ENCODE measurements around the gene DHRS9.
A peak's percentile ranks its signal among the peaks of the same experiment; 100 is the strongest.
"Not testable (repeated sequence)": the region's sequence is repeated elsewhere in the genome, so short reads cannot be mapped to it uniquely, and the experiment has no call there.

The DHRS9 gene

GRCh38 chr2:169095621-169096105 lies 26.3 kb downstream of the DHRS9 start:
- no peak for DNase-seq

DNA sequence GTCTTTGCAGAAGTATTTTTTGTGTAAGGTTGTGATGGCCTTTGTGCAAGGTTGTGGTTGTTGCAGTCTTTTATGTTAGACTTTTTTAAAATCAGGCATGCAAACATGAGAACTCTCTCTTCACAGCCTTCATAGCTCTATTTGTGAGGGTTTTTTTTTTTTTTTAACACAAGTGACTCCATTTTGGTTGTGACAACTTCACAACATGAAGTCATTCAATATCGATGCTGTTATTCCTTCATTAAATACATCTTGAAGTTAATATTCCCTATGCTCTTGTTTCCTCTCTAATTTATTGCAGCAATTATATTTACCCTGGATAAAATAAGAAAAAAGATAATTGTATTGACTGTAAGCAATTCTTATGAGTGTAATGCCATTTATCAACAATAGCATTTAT lies 35.5 kb downstream of the DHRS9 start:
- DNase-seq = no peak

DNA sequence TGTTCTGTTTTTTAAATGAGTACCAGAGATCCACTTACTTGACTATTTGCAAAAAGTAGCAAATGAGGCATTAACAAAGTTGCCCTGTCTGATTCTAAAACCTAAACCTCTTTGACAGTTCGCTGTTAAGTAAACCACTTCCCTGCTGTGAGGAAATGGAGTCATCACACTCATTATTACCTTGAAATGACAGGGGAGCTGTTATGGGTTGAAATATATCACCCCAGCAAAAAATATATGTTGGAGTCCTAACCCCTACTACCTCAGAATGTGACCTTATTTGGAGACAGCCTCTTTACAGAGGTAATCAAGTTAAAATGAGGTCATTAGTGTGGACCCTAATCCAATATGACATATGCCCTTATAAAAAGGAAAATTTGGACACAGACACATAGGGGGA lies 36.1 kb downstream of the DHRS9 start:
- DNase-seq = no peak

GRCh38 chr2:169106134-169106533 lies 36.8 kb downstream of the DHRS9 start:
- no peak for DNase-seq

DNA sequence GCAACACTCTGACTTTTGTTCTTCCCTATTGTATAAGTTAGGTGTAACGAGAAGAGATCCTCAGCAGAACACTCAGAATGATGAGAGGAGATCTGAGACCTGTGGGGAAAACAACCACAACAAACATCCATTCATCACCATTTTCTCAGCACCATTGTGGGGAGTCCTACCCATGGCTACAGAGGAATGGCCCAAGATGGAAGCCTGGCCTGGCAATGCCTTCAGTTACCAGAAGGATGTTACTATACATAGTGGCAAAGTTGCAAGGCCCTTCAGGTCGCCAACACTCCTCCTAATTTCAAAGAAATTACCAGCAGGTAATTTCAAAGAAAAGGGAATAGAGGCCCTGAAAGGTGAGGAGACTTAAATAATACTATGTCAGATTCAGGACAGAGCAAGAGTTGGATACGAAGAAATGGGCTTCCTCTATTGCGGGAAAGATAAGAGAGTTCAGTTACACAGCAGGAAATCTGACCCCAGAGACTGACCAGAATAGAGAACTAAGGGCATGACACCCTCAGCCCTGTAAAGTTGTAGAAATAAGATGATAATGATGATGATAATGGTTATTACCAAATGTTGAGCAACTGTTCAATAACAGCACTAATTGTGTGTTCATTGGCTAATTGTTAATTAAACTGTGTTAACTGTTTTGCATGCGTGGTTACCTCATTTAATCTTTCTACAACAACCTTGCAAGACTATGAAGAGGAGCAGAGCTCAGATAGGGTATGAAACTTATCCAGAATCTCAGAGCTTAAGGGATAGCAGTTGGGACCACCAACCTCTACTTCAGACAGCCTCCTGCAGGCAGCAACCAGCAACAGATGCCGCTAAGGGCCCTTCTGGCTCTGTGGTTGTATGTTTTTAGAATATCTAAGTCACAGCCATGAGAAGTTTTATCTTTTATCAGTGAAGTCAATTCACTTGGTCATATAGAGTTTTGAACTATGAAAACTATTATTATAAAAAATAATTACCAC lies 37.5 kb downstream of the DHRS9 start:
- no peak for DNase-seq

GRCh38 chr2:169107645-169108044 lies 38.3 kb downstream of the DHRS9 start:
- no peak for DNase-seq

DNA sequence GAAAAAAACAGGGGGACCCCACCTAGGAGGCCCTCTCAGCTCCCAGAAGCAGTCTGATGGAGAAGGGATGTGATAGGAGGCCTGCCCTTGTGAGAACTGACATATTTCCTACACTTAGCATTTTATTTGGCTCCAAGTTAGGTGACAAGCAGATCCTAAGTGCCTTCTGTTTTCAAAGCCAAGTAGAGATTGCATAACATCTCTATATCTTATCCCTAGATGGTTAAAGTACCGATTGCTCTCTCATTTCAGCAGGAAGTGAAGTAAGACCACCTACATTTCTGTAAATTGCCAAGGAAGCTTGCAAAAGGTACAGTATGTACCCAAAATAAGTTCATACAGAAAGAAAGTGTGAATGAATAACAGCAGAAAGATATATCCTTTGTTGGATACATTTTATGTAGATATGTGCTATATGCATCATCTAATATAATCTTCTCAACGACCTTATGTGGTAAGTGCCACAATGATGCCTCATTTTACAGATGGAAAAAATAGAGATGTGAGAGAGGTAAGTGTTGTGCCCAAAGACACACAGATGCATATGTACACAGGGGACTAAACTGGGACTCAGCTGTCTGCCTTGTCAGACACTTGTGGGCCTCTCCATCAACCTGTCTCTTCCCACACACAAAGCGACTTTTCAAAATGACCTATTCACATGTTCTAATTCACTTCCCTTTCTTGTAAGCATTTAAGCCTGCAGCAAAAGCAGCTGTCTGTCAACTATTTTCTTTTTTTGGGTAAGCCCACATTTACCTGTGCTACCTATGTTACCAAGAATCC lies 38.9 kb downstream of the DHRS9 start:
- no peak for DNase-seq

- peak; percentile 73 for DNase-seq
These were observed 40.4 kb downstream of the DHRS9 start for GRCh38 chr2:169109502-169110409.

DNA sequence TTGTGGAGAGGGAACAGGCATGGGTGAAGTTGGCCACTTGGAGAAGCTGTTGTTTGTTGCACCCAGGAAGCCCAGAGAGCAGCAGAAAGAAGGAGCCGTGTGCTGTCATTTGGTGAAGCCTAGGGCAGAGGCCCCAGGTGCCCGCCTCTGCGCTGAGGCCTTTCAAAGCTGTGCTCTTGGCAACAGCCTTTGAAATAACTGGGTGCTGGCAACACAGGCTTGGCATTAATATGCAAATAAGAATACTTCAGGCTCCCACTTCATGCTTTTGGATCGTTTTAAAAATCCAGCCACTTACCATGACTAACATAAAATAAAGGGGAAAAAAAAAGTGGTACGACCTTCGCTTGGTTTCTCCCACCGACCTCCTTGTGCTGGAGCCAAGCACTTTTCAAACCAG lies 41.1 kb downstream of the DHRS9 start:
- DNase-seq = no peak

DNA sequence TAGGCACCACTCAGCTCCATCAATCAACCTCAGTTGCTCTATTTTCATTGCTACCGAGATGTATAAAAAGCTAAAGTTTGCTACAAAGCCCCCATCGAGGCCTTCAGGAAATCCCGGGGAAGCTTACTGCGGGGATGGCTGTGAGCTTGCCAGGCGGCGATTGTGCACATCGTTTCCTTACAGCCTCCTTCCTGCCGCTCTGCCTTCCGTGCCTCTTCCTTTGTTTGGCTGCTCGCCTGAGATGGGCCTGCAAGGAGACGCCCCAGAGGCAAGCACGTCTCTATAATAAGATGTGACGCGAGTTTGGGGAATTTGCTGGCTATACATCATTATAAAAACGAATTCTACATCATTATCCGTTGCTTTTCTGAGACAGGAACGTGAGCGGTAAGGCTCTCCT lies 41.6 kb downstream of the DHRS9 start:
- no peak for DNase-seq

DNA sequence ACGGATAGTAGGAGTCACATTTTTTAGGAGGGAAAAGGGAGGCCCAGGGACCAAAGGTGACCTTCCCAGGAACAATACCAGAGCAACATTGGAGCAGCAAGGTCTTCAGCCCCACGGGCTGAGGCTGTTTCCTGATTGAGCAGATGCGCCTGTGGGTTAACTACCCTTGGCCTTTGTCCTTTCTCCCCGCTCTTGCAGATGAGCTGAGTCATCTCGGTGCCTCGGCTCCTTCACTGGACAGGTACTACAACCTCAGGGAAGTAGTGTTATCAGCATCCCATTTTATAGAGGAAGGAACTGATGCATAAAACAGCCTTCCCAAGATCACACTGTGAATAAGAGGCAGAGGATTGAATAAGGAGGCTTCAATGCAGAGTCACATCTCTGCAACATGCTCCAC lies 43.5 kb downstream of the DHRS9 start:
- no peak for DNase-seq

GRCh38 chr2:169114056-169114455 lies 44.7 kb downstream of the DHRS9 start:
- DNase-seq = no peak

DNA sequence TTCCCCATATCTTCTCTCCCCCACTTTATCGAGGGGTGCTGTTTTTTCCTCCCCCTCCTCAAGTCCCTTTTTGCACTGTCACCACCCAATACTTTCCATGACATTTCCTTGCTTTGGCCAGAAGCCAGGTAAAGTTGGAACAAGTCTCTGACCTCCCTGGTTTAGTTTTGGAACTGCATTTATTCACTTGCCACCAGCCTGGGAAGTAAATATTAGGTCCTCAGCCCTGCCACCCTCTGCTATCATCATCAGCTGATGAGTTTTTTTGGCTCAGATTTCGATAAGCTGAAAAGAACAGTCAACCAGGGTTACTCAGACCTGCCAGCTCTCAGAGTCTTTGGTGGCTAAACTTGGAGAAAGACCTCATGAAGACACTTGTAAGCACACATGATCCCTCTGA lies 47.0 kb downstream of the DHRS9 start:
- no peak for DNase-seq

DNA sequence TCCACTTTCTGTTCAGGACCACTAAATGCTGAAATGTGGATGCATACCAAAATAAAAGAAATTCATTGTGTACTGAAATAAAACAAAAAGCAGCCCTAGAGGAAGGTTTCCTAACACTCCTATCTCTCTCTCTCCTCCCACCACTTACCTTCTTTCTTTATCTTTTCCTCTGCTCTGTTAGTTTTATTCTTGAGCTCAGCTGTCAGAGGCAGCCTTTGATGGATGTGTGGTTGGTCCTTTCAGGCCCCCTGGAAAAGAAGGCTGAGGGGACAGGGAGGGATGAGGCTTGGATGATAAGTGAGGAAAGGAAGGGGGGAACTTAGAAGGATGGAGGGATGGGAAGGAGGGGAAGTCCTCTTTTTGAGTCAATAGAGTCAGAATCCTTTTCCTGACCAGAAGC lies 47.6 kb downstream of the DHRS9 start:
- DNase-seq = no peak

GRCh38 chr2:169118060-169118459 lies 48.7 kb downstream of the DHRS9 start:
- no peak for DNase-seq

DNA sequence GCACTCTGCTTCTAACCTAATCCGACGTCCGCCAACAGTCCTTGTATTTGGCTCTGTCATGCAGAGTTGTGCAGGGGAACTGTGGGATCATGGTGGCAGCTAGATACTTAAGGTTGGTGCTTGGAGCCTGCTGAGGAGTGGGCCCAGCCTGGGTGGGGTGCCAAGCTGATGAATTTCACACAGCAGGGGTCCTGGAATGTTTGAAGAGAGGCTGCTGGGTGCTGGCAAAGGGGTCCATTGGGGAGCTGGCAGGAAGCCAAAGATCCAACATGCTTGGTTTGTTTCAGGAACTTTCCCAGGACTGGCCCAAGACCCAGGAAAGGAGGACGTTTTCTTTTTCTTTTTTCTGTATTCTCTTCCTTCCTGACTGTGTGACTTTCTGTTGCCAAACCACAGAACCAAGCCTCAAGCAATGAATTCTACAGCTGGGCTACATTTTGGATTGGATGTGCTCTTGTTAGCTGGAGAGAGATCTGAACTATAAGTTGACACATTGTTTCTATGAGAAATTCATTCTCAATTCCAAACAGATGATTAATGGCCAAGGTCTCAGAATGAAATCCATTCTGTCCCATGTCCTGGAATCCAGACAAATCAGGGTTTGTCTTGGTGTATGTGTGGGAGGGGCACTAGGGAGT lies 49.9 kb downstream of the DHRS9 start:
- DNase-seq = no peak

DNA sequence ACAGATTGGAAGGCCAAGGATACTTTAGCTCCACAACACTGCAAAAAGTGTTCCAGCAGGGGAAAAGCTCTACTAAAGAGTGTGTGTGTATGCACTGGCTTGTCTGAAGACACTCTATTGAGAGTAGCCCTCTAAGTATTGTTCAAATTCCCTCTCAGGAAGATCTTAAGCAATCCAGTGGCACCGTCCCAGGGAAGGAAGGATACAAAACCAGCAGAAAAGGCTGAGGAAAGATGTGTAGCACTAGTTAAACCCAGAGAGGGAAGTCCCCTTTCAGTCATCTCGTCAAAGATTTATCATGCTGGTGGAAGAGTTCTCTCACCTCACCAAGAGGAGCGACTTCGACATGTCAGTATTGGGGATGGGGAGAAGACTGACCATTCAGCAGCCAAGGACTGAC lies 50.5 kb downstream of the DHRS9 start:
- no peak for DNase-seq

DNA sequence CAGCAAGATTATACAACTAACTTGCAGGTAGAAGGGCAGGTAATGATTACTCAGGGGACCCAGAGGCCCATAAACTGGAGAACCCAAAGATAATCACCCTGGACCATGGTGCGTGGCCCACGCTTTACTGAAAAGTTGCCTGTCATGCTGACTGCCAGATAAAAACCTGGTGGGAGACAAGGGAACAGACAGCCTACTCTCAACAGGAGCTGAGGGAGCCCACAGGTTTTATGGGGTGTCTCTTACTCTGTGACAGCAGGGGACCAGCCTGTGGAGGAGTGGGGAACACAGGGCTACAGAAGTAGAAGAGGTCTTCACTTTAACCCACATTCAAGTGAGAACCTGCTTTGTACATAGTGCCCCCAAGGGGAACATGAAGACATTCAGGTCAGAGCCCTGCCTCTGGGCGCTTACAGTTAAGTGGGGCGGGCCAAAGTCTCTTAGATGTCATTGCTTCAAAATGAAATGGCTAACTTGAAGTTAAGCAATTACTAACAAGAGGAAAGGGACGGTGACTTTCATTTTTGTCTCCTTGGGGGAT lies 60.4 kb downstream of the DHRS9 start:
- DNase-seq = no peak

DNA sequence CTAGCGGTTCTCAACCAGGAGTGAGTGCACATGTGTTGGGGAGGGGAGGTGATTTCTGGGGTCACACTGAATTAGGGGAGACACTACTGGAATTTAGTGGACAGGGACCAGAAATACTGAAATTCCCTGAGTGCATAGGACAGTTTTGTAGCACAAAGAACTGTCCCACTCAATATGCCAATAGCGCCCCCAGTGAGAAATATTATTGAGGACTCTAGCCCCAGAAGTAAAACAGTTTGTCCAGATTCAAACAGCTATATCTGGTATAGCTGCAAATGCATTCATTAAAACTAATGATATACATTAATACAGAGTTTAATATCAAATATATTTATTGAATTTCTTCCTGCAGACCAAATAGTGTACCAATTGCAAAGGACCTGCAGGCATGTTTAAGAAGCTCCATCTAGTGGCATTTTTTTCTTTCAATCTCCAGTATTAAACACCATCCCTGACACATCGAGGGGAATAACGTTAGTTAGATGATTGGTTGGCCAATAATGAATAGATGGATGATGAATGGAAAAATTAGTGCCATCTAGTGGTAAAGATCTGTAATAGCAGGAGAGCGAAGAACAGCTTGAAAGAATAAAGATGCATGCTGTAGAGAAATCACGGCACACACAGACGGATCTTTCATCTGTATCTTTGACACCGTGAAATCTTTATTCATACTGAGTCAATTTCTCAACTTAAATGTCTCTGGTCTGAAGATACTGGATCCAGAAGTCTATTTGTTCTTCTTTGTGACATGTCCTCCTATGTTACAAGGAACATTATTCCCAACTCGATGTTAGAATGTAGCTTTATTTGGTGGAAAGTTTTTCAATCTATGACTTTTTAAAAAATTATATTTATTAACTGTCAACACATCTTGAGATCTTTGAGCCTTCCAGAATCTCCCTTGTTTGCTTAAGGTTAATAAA lies 62.5 kb downstream of the DHRS9 start:
- DNase-seq = no peak

DNA sequence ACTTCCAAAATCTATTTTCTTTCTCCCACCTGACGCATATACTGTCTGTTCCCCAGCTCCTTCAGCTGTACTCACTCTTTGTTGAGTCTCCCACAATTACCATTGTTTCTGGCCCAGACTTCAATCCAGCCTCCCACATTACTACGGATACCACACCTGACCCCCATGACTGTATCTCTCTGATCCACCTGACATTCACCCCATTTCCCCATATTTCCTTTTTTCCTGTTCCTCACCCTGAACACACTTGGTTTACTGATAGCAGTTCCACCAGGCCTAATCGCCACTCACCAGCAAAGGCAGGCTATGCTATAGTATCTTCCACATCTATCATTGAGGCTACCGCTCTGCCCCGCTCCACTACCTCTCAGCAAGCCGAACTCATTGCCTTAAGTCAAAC lies 64.9 kb downstream of the DHRS9 start:
- DNase-seq = not testable (repeated sequence)

DNA sequence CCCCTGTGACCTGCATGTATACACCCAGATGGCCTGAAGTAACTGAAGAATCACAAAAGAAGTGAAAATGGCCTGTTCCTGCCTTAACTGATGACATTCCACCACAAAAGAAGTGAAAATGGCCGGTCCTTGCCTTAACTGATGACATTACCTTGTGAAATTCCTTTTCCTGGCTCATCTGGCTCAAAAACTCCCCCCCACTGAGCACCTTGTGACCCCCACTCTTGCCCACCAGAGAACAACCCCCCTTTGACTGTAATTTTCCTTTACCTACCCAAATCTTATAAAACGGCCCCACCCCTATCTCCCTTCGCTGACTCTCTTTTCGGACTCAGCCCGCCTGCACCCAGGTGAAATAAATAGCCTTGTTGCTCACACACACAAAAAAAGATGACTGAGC lies 67.1 kb downstream of the DHRS9 start:
- DNase-seq = not testable (repeated sequence)

Data from activated CD8-positive, alpha-beta memory T cell treated with anti-CD3 and anti-CD28 coated beads, Interleukin-2, amount 50 U/mL, for 4 hours (primary cell).